Coronary artery (tissue), 2 donors: ENCODE data around the gene BRIP1.

Source experiments
- DNase-seq: peaks from one replicate; pipeline ENCODE4 v3.0.0-alpha.2; 2017; ENCODE audit warnings: low spot score
- H3K27ac ChIP-seq, 2 donors: fragments of 200-600 bp; sonication (generic); one replicate each; pipeline ENCODE4 v1.5.1; 2016 to 2019
- H3K4me3 ChIP-seq: fragments of 200-600 bp; sonication (generic); 2 replicates; pipeline ENCODE4 v1.5.1; 2016; ENCODE audit warnings: mild to moderate bottlenecking, moderate library complexity
- TF ChIP-seq, protein P1 (sequence below): fragments of 200-600 bp; sonication (generic); IDR thresholded peaks from one replicate; pipeline ENCODE4 v1.5.1; 2019; ENCODE audit warnings: antibody characterized with exemption

The BRIP1 gene

DNA sequence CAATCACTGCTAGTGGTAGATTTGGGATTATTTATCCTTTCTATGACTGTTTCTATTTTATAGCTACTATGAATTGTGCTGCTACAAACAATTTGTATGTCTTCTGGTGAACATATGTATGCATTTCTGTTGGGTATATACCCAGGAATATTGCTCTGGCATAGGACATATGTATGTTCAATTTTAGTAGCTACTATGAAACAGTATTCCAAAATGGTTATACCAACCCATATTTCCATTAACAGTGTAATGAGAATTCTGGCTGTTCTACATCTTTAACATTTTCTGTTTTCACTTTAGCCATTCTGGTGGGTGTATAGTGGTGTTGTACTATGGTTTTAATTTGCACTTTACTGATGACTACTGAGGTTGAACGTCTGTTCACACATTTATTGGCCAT, 214.7 kb downstream of the BRIP1 start:
- no peak overlapping the region for H3K4me3 ChIP-seq
- DNase-seq: no peak
- TF ChIP-seq, protein P1, sequence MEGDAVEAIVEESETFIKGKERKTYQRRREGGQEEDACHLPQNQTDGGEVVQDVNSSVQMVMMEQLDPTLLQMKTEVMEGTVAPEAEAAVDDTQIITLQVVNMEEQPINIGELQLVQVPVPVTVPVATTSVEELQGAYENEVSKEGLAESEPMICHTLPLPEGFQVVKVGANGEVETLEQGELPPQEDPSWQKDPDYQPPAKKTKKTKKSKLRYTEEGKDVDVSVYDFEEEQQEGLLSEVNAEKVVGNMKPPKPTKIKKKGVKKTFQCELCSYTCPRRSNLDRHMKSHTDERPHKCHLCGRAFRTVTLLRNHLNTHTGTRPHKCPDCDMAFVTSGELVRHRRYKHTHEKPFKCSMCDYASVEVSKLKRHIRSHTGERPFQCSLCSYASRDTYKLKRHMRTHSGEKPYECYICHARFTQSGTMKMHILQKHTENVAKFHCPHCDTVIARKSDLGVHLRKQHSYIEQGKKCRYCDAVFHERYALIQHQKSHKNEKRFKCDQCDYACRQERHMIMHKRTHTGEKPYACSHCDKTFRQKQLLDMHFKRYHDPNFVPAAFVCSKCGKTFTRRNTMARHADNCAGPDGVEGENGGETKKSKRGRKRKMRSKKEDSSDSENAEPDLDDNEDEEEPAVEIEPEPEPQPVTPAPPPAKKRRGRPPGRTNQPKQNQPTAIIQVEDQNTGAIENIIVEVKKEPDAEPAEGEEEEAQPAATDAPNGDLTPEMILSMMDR: no peak

DNA sequence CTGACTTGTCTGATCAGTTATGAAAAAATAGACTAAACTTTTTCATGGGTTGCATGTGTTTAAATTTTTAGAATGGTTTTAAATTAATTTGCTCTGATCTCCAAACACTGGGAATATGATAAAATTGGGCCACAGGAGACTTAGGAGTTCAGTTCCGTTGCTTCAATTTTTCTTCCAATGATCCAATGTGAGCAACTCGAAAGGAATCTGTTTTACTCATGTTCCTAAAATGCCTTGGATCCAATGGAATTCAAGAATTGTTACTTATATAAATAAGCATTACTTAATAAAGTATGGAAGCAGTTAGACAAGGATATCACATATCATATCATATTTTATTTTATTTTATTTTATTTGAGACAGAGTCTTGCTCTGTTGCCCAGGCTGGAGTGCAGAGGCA, 216.3 kb downstream of the BRIP1 start:
- H3K27ac ChIP-seq: no peak overlapping the region
- TF ChIP-seq, protein P1: no peak
- DNase-seq: no peak
- H3K4me3 ChIP-seq: no peak overlapping the region

More for the DNA sequence above, 214.7 kb downstream of the BRIP1 start:
- no peak overlapping the region for H3K27ac ChIP-seq

DNA sequence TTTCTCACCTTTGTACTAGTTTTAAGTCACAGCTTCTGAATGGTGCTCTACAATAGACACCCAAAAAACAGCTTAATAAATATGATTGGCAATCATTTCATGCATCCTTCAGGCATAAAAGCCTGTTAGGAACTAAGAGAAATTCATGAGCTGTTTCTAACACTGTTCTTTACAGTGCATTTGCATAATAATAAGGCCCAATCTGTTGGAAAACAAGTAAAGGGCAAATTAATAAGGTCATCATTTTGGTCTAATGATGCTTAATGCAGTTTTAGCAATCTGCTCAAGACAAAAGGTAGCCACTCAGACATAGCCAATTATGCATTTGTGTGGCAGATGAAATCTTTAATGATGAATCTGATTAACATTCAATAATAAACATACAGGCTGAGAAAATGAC, 216.8 kb downstream of the BRIP1 start:
- Histone ChIP-seq H3K4me3 (no peak overlapping the region), H3K27ac (no peak overlapping the region)
- DNase-seq: no peak
- TF ChIP-seq, protein P1: no peak

DNA sequence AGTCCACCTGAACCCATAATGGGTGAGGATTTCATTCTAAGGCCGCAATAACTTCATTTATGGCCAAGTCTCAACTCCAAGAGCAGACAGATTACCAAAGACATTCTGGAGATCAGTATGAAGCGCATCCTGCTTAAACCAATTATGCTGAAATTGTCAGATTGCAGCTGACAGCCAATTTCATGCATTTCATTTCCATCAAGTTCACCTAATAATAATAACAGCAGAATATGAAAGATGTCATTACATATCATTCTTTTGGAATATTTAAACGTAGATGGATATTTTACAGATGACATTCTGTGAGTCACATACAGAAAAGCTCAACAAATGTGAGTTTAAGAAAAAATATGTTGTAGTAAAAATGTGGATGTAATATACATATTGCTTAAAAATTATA, 217.4 kb downstream of the BRIP1 start:
- Histone ChIP-seq H3K4me3 (no peak overlapping the region), H3K27ac (no peak overlapping the region)
- DNase-seq: no peak
- TF ChIP-seq, protein P1: no peak

DNA sequence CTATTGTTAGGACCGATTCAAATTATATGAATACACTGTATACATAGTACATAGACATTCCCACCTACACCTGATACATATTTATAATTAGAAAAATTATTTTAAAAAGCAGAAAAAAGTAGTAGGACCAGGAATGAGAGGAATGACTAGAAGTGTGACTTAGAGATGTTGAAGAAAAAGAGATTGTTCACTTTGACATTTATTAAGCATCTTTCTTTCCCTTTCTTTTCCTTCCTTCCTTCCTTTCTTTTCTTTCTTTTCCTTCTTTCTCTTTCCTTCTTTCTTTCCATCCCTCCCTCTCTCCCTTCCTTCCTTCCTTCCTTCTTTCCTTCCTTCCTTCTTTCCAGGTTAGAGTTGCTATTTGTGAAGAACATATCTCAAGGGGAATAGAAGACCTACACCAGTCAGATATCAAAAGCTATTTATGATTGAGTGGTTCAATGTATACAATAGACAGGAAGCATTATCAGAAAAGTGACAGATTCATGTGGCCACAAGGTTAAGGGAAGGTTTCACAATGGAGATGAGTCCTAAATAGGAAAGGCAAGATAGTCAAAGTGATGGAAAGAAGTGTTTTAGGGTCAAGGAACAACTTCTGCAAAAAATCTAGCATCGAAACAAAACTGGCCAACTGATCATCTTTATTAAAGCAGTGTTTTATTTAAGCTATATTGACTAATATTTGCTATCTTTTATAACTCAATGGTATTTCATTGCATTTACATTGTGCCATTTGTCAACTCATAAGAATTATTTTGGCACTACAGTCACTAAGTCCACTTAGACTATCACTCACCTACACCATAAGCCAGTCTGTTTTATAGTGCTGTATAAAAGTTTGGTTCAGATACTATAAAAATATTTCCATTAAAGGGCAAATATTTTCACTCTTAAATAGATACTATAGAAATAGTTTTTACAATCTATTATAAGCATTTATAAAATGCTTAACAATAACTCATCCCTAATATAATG, 218.2 kb downstream of the BRIP1 start:
- DNase-seq: no peak
- Histone ChIP-seq H3K4me3 (no peak overlapping the region), H3K27ac (no peak overlapping the region)
- TF ChIP-seq, protein P1: no peak

DNA sequence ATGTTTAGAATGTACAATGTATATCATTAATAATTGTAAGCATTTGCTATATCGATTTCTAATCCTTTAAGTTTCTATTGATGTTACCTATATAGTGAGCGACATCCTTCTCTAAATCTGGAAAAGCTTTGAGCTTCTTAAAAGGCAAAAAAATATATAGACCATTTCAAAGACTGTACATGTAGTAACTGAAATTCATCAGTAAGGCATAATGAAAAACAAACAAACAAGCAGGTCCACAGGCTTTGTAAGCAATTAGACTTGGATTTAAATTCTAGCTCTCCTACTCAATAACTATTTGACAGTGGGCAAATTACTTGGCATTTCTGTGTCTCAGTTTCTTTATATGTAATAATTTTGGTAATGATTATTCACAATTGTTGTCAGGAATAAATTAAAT, 220.6 kb downstream of the BRIP1 start:
- TF ChIP-seq, protein P1: no peak
- H3K27ac ChIP-seq: no peak overlapping the region
- no peak for DNase-seq
- no peak overlapping the region for H3K4me3 ChIP-seq

DNA sequence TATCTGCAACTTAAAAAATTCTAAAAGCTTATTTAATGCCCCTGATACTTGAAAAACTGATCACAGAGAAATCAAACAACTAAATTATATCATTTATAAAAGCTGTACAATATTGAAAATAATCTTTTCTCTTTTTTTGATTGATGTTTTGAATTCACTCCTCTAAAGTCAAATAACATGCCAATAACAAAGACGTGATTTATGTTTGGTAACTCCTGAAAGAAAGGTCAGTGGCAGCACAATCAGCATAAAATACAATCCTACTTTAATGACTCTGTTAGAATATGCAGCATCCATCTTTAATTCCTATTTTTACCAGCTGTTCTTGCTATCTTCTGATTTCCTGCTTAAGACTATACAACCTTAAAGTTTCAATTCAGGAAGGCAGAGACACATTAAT, 221.6 kb downstream of the BRIP1 start:
- TF ChIP-seq, protein P1: no peak

More for the DNA sequence above, 221.6 kb downstream of the BRIP1 start:
- no peak overlapping the region for H3K27ac ChIP-seq
- DNase-seq: no peak
- H3K4me3 ChIP-seq: no peak overlapping the region
